Activated T-cell treated with anti-CD3 and anti-CD28 coated beads, Interleukin-2, amount 50 U/mL, for 24 hours (primary cell): ENCODE data around the gene ASTN2.
"Not testable (repeated sequence)": the region's sequence is repeated elsewhere in the genome, so short reads cannot be mapped to it uniquely, and the experiment has no call there.

Experiments
- DNase-seq: peaks from one replicate; pipeline ENCODE4 v3.0.0-alpha.2; 2020
- H3K27ac Mint-ChIP-seq: 2 replicates; pipeline ENCODE4 v1.8.0; 2020; ENCODE audit warnings: mild to moderate bottlenecking, mixed read lengths
- H3K27me3 Mint-ChIP-seq: 2 replicates; pipeline ENCODE4 v1.8.0; 2020; ENCODE audit warnings: mixed read lengths
- H3K36me3 Mint-ChIP-seq: 2 replicates; pipeline ENCODE4 v1.8.0; 2020; ENCODE audit warnings: low read depth, mixed read lengths
- H3K4me1 Mint-ChIP-seq: 2 replicates; pipeline ENCODE4 v1.8.0; 2020; ENCODE audit warnings: low read depth, mixed read lengths
- H3K4me3 Mint-ChIP-seq: 2 replicates; pipeline ENCODE4 v1.8.0; 2020; ENCODE audit warnings: mild to moderate bottlenecking, moderate library complexity, mixed read lengths
- H3K9me3 Mint-ChIP-seq: 2 replicates; pipeline ENCODE4 v1.8.0; 2020; ENCODE audit warnings: mixed read lengths

The ASTN2 gene

DNA sequence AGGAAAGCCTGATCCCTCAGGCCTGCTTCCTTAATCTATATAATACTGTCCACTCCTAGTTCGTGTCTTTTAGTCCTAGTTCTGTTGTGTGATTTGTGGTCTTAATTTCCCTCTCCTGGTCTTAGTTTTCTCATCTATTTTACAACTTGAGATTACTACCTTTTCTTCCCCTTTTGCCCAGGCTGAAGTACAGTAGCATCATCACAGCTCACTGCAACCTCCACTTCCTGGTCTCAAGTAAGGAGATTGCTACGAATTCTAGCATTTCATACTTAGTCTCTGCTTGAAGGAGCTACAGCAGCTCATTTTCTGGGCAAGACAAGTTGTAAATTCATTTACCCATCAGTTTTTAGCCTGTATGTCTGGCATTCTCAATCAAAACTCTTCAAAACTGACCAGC, 722.2 kb downstream of the ASTN2 start:
- Mint-ChIP-seq H3K27ac (no peak overlapping the region), H3K36me3 (peaks cover 48% of the 10 kb centered on the region), H3K27me3 (no peaks in the 10 kb centered on the region), H3K9me3 (no peaks in the 10 kb centered on the region), H3K4me3 (no peak overlapping the region), H3K4me1 (peaks cover 74% of the 10 kb centered on the region)
- no peak for DNase-seq

DNA sequence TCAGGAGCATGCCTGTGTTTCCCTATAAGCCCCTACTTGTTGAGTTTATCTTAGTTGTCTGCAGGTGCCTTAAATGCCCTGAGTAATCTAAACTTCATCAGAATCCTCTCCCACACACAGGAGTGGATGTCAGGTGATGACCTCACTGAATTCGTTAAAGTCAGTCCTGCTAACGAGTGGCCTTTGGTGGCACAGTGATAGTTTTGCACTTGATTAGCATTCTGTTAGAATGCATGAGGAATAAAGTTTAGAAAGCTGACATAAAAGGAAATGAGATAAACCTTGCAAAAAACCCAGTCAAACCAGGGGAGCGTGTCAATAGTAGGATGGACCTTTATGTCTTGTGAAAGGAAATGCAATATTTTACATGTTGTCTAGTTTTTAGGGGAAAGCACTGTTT, 723.2 kb downstream of the ASTN2 start:
- no peaks in the 10 kb centered on the region for H3K9me3 Mint-ChIP-seq
- no peak overlapping the region for H3K4me3 Mint-ChIP-seq
- H3K36me3 Mint-ChIP-seq = peaks cover 42% of the 10 kb centered on the region
- H3K27me3 Mint-ChIP-seq = no peaks in the 10 kb centered on the region
- no peak overlapping the region for H3K27ac Mint-ChIP-seq
- no peak for DNase-seq
- peaks cover 78% of the 10 kb centered on the region for H3K4me1 Mint-ChIP-seq

DNA sequence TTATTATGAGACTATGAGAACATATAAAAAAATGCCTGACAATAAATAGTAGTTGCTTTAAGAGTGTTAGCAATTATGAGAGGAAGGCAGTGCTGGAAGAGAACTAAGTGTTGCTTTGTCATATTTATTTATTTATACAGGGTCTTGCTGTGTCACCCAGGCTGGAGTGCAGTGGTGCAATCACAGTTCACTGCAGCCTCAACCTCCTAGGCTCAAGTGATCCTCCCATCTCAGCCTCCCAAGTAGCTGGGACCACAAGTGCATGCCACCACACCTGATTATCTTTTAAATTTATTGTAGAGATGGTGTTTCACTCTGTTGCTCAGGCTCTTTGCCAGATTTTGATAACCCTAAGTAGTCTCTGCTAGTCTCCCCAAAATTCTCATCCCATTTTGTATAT, 724.1 kb downstream of the ASTN2 start:
- Mint-ChIP-seq H3K4me1 (peaks cover 80% of the 10 kb centered on the region), H3K36me3 (peaks cover 35% of the 10 kb centered on the region)
- not testable (repeated sequence) for DNase-seq, H3K9me3 Mint-ChIP-seq, H3K4me3 Mint-ChIP-seq, H3K27me3 Mint-ChIP-seq, H3K27ac Mint-ChIP-seq

DNA sequence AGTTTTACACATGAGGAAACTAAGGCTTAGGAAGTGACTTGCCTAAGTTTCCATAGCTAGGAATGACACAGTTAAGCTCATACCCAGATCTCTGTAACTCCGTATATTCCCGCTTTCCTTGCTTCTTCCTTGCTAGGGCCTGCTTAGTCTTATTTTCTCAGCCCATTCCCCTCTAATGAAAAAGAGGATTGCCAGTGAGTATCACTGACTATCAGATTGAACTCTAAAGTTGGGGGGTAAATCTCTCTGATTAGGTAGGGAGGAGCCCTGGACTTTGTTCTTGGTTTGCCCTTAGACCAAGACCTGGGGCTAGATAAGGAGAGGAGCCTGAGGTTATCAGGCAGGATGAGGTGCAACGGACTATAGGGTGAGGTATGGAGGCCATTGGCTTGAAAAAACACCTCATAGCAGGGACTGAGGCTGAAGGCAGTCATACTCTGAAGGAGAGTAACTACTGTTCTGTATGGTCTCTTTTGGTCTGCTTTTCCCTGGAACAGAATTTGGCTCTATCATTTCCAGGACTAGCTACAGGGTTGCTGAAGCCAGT, 725.3 kb downstream of the ASTN2 start:
- Mint-ChIP-seq H3K4me3 (peak overlapping the region; percentile 28), H3K27me3 (no peaks in the 10 kb centered on the region), H3K4me1 (peaks cover 80% of the 10 kb centered on the region), H3K9me3 (no peaks in the 10 kb centered on the region), H3K27ac (no peak overlapping the region), H3K36me3 (peaks cover 24% of the 10 kb centered on the region)
- DNase-seq = no peak

DNA sequence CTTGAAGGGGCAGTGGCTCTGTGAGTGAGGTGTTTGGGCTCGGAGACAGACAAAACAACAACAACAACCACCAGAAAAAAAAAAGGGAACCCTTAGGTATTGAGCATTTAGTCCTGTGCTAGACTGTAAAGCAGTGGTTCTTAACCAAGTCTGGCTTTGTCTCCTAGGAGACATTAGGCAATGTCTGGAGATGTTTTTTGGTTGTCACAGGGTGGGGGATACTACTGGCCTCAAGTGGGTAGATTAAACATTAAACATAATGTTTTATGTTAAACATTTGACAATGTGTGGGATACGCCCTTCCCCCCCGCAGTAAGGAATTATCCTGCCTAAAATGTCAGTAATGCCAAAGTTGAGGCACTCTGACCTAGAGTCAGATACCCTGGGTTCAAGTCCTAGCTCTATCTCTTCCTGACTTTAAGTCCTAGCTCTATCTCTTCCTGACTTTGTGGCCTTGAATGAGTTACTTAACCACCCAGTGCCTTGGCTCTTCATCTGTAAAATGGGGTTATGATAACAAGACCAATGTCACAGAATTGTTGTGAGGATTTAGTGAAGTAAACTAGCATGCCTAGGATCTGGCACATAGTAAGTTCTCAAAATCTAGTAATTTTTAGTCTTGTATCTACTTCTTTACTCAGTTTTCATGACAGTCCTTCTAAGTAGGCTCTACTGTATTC, 725.9 kb downstream of the ASTN2 start:
- peaks cover 78% of the 10 kb centered on the region for H3K4me1 Mint-ChIP-seq
- H3K27me3 Mint-ChIP-seq = no peaks in the 10 kb centered on the region
- H3K36me3 Mint-ChIP-seq = peaks cover 24% of the 10 kb centered on the region
- no peaks in the 10 kb centered on the region for H3K9me3 Mint-ChIP-seq
- no peak for DNase-seq
- H3K27ac Mint-ChIP-seq = no peak overlapping the region
- H3K4me3 Mint-ChIP-seq = peak overlapping the region; percentile 88

- DNase-seq = no peak
- H3K9me3 Mint-ChIP-seq = peaks cover 2% of the 10 kb centered on the region
These were observed 727.1 kb downstream of the ASTN2 start for GRCh38 chr9:116687754-116688135.

GRCh38 chr9:116687074-116687753, 727.6 kb downstream of the ASTN2 start, which contains the start of gene TRIM32:
Gene TRIM32 (plus strand): TSS chr9:116687305. CDS start chr9:116697743, 10,438 bp downstream.
- H3K27ac Mint-ChIP-seq = peak within 1 kb of the TSS; percentile 78
- H3K9me3 Mint-ChIP-seq = peaks cover 2% of the 10 kb centered on the region
- DNase-seq = peak; percentile 99
- peaks cover 14% of the 10 kb centered on the region for H3K36me3 Mint-ChIP-seq
- peak within 1 kb of the TSS; percentile 88 for H3K4me3 Mint-ChIP-seq
- H3K4me1 Mint-ChIP-seq = peaks cover 64% of the 10 kb centered on the region
- no peaks in the 10 kb centered on the region for H3K27me3 Mint-ChIP-seq

More at GRCh38 chr9:116687754-116688135, 727.1 kb downstream of the ASTN2 start:
- Mint-ChIP-seq H3K27me3 (no peaks in the 10 kb centered on the region), H3K36me3 (peaks cover 16% of the 10 kb centered on the region), H3K27ac (peak overlapping the region; percentile 78), H3K4me3 (peak overlapping the region; percentile 88), H3K4me1 (peaks cover 69% of the 10 kb centered on the region)

DNA sequence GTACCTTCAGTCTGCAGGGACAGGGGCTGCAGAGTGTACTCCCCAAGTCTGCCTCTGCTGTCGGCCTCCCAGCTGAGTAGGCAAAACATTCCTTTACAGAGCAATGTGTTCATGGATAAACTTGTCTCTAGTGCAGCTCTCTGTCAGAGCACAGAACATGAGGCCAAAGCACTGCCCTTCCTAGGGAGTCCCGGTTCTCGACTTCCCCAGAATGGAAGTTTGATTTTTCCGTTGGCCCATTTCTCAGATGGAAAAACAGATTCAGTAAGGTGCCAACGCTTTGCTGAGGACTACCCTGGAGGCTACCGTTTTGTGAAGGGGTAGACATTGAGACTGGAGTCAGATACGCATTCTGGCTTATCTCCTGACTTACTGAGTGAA, 728.2 kb downstream of the ASTN2 start:
- peak overlapping the region; percentile 78 for H3K27ac Mint-ChIP-seq
- no peak for DNase-seq
- H3K36me3 Mint-ChIP-seq = peaks cover 14% of the 10 kb centered on the region
- no peaks in the 10 kb centered on the region for H3K27me3 Mint-ChIP-seq
- H3K9me3 Mint-ChIP-seq = peaks cover 2% of the 10 kb centered on the region
- peaks cover 60% of the 10 kb centered on the region for H3K4me1 Mint-ChIP-seq
- peak overlapping the region; percentile 88 for H3K4me3 Mint-ChIP-seq

GRCh38 chr9:116686135-116686534, 728.7 kb downstream of the ASTN2 start:
- H3K27ac Mint-ChIP-seq = peak overlapping the region; percentile 78
- H3K4me3 Mint-ChIP-seq = peak overlapping the region; percentile 88

GRCh38 chr9:116685166-116685565, 729.7 kb downstream of the ASTN2 start:
- Mint-ChIP-seq H3K27ac (no peak overlapping the region), H3K4me1 (peaks cover 48% of the 10 kb centered on the region), H3K9me3 (peaks cover 2% of the 10 kb centered on the region), H3K4me3 (no peak overlapping the region), H3K36me3 (peaks cover 11% of the 10 kb centered on the region), H3K27me3 (no peaks in the 10 kb centered on the region)
- no peak for DNase-seq

More at GRCh38 chr9:116686135-116686534, 728.7 kb downstream of the ASTN2 start:
- Mint-ChIP-seq H3K27me3 (no peaks in the 10 kb centered on the region), H3K4me1 (peaks cover 55% of the 10 kb centered on the region), H3K36me3 (peaks cover 14% of the 10 kb centered on the region), H3K9me3 (peaks cover 2% of the 10 kb centered on the region)
- DNase-seq = no peak

GRCh38 chr9:116683535-116683934, 731.3 kb downstream of the ASTN2 start:
- peaks cover 11% of the 10 kb centered on the region for H3K36me3 Mint-ChIP-seq
- peaks cover 2% of the 10 kb centered on the region for H3K9me3 Mint-ChIP-seq
- no peak overlapping the region for H3K27ac Mint-ChIP-seq
- no peak for DNase-seq
- peaks cover 32% of the 10 kb centered on the region for H3K4me1 Mint-ChIP-seq
- no peak overlapping the region for H3K4me3 Mint-ChIP-seq
- H3K27me3 Mint-ChIP-seq = no peaks in the 10 kb centered on the region

- Mint-ChIP-seq H3K4me3 (no peak overlapping the region), H3K27me3 (no peaks in the 10 kb centered on the region), H3K4me1 (no peaks in the 10 kb centered on the region), H3K27ac (no peak overlapping the region), H3K9me3 (peaks cover 11% of the 10 kb centered on the region), H3K36me3 (peaks cover 13% of the 10 kb centered on the region)
- DNase-seq = no peak
These were observed 740.5 kb downstream of the ASTN2 start for GRCh38 chr9:116674210-116674980.

- H3K27me3 Mint-ChIP-seq = no peaks in the 10 kb centered on the region
- no peak overlapping the region for H3K27ac Mint-ChIP-seq
- H3K4me3 Mint-ChIP-seq = no peak overlapping the region
- no peaks in the 10 kb centered on the region for H3K4me1 Mint-ChIP-seq
- H3K36me3 Mint-ChIP-seq = peaks cover 13% of the 10 kb centered on the region
- DNase-seq = no peak
- H3K9me3 Mint-ChIP-seq = peaks cover 11% of the 10 kb centered on the region
These were observed 741.5 kb downstream of the ASTN2 start for GRCh38 chr9:116673375-116673774.

DNA sequence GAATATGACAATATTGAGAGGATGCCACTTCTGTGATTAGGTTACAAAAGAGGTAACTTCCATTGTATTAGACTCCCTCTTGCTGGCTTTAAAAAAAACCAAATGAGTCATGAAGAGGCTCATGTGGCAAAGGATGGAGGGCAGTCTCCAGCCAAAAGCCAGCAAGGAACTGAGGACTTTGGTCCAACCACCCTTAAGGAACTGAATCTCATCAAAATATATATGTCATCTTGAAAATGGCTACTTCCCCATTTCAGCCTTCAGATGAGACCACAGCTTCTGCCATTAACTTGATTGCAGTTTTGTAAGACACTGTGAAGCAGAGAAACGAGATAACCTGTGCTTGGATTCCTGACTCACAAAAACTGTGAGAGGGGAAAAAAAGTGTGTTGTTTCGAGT, 743.3 kb downstream of the ASTN2 start:
- Mint-ChIP-seq H3K36me3 (peaks cover 13% of the 10 kb centered on the region), H3K4me3 (no peak overlapping the region), H3K4me1 (no peaks in the 10 kb centered on the region), H3K9me3 (peaks cover 11% of the 10 kb centered on the region), H3K27me3 (no peaks in the 10 kb centered on the region), H3K27ac (no peak overlapping the region)
- no peak for DNase-seq
